Stimulated activated CD8-positive, alpha-beta memory T cell treated with anti-CD3 and anti-CD28 coated beads, Interleukin-7, amount 100 ng/mL, for 48 hours (primary cell): ENCODE results near the gene RNF114.
"Not testable (repeated sequence)": the region's sequence is repeated elsewhere in the genome, so short reads cannot be mapped to it uniquely, and the experiment has no call there.

Source experiments
- DNase-seq, 2 donors: peaks; one replicate each; pipeline ENCODE4 v3.0.0-alpha.2; 2020; ENCODE audit warnings: low read depth in 1 of 2; ENCODE audit errors: extremely low read depth in 1 of 2

Gene RNF114, protein sequence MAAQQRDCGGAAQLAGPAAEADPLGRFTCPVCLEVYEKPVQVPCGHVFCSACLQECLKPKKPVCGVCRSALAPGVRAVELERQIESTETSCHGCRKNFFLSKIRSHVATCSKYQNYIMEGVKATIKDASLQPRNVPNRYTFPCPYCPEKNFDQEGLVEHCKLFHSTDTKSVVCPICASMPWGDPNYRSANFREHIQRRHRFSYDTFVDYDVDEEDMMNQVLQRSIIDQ

GRCh38 chr20:49936153-49937026 is at the start of gene RNF114:
Gene RNF114 (plus strand): TSS chr20:49936397. CDS start chr20:49936413, 16 bp downstream.
- peak; percentile 72 to 77 for DNase-seq

- DNase-seq, result no peak
These were observed 49.5 kb upstream of the RNF114 start for GRCh38 chr20:49886571-49887213.

DNA sequence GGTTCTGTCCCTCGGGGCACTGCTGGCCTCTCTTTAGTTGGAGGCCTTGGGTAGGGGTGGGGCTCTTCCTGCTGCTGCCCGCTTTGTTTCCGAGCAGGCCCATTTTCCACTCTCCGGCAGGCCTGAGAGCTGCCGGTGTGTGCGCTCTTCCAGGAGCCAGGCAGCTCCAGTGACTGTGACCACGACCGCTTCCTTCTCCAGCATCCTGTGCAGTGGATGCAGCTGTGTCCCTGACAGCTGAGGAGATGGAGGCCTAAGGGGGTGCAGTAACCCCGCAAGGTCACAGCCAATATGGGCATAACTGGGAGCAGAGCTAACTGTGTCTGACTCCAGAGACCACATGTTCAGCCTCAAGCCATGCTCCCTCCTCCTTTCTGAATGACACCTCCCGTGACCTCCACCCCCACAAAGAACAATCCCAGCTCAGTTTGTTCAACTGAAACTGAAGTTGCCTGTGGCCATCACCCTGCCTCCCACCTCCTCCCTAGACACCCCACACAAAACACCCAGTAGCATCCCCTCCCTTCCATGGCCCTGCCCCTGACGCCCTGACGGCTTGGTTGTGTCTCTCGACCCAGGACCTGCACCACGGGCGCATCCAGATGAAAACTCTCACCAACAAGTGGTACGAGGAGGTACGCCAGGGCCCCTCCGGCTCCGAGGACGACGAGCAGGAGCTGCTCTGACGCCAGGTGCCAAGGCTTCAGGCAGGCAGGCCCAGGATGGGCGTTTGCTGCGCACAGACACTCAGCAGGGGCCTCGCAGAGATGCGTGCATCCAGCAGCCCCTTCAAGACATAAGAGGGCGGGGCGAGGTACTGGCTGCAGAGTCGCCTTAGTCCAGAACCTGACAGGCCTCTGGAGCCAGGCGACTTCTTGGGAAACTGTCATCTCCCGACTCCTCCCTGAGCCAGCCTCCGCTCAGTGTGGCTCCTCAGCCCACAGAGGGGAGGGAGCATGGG is 48.7 kb upstream of the RNF114 start:
- no peak for DNase-seq

- peak in 1 of 2 donors; percentile 37 for DNase-seq
These were observed 47.8 kb upstream of the RNF114 start for GRCh38 chr20:49888212-49889000.

- DNase-seq, result no peak
These were observed 46.9 kb upstream of the RNF114 start for GRCh38 chr20:49889001-49889934.

- no peak for DNase-seq
These were observed 46.3 kb upstream of the RNF114 start for GRCh38 chr20:49889935-49890333.

GRCh38 chr20:49890471-49891361 is 45.5 kb upstream of the RNF114 start:
- no peak for DNase-seq

GRCh38 chr20:49891476-49892110 is 44.6 kb upstream of the RNF114 start:
- no peak for DNase-seq

- no peak for DNase-seq
These were observed 43.9 kb upstream of the RNF114 start for GRCh38 chr20:49892260-49892659.

DNA sequence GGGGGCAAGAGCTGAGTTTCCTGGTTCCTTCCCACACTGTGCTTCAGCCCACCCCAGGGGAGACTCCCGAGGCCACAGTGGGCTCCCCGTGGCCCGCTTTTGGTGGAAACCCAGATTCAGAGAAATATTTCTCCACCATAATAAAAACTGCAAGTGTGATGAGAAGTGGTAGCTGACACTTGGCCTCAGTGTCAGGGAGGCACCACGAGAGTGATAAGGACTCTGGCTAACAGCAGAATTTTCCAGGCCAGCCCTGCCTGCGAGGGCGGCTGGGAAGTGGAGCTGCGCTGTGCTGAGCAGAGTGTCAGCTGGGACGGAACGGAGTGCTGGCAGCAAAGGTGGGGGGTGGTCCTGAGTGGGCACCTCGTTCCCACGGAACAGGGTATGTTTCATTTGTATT is 43.4 kb upstream of the RNF114 start:
- DNase-seq, result no peak

DNA sequence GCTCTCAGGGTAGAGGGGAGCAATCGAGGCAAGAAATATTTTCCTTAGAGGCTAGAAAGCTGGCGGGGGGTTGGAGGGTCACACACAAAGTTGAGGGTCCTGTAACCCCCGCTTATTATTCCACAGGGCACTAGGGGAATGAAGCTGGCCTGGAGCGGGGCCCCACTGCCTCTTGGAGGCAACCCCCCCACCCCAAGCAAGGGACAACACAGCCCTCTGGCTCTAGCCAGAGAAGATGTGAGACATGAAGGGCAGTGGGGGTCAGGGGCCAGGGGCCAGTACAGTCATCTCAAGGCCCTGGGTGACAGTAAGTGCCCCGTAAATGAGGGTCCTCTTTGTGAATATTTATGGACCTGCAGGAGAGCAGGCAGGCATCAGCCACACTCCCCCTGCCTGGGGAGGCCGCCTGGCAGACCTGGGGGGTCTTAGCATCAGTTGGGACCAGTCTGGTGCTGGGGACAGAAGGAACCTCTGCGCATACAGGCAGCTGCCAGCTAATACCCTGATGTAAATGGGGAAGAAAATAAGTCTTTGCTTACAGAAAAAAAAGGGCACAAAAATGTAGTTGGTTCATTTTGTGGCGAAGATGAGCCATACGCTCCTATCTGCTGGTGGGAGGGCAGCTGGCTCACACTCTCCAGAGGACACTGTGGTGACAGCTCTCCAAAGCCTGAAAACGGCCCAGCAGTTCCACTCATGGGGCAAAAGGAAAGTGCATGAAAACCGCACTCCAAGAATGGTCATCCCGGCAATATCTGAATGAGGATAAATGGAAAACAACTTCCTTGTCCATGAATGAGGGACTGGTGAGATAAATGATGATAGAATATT is 42.7 kb upstream of the RNF114 start:
- DNase-seq, result peak in 1 of 2 donors; percentile 58

DNA sequence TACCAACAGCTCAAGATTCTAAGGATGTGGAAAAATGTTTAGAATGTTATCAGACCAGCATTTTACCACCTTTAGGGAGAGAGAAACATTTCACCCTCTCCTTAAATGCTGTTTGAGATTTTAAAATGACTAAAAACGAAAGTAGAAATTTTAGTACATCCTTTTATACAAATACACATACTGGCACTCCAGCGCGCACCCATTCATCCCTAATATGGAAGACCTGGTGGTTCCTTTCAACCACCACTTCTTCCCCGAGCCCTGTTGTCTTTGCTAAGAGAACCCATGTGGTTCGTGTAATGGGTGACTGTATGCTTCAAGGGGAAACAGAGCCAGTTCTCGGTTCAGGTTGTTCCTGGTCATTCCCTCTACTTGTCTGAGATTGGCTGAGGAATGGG is 42.1 kb upstream of the RNF114 start:
- peak in 1 of 2 donors; percentile 29 for DNase-seq

- not testable (repeated sequence) for DNase-seq
These were observed 40.6 kb upstream of the RNF114 start for GRCh38 chr20:49895474-49896093.

DNA sequence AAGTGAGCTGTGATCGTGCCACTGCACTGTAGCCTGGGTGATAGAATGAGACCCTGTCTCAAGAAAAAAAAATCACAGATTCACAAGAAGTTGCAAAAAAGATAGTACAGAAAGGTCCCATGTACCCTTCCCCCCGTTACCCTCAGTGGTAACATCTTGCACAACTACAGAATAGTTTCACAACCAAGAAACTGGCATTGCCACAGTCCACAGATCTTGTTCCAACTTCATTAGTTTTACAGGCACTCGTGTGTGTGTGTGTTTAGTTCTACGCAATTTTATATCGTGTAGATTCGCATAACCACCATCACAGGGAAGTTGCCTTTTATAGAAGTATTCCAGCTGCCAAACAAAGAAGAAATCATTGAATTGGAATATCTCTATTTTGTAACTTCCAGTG is 40.0 kb upstream of the RNF114 start:
- DNase-seq, result no peak

DNA sequence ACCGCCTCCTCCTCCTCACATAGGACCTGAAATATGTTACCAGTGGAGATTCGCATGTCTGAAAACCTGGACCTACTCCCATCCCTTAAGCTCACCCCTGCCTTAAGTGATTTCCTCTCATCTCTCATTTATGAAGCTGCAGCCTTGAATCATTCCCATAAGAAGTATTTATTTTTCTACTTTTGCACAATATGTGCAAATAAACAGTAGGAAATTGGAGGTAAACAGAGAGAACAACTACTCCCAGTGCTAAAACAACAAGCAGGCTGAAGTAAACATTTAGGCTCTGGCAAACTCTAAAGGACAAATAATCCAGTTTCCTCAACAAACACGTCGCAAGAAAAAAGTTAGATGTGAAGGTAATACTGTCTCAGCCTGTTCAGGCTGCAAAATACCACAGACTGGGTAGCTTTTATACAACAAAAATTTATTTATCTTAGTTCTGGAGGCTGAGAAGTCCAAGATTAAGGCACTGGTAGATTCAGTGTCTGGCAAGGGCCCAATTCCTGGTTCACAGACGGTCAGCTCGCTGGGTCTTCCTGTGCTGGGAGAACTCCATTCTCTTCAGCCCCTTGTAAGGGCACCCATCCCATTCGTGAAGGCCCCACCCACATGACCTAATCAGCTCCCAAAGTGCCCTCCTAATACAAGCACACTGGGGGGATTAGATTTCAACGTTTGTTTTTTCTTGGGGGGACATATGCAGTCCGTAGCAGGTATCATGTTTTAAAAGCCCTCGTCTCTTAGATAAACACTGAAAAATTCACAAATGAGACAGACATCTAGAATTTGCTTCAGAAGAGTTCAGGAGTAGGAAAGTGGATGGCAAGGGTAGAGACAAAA is 36.4 kb upstream of the RNF114 start:
- DNase-seq, result no peak
